ENCODE results near the gene PKD1. TPM values are rescaled to one million over a fixed set of nuclear protein-coding genes. Genes with fewer than 3 reads are reported as not detected.

Gene PKD1
- total RNA-seq, result 138 TPM

- DNase-seq, result peak; percentile 95
Observed at GRCh38 chr16:2135770-2136490, at the start of gene PKD1. Gene PKD1, minus strand, starts transcription at chr16:2135898. Its CDS starts 209 bp downstream, at chr16:2135689.

GRCh38 chr16:2184962-2185361, 49.3 kb upstream of the PKD1 start:
- no peak for DNase-seq

GRCh38 chr16:2184346-2184745, 48.6 kb upstream of the PKD1 start:
- no peak for DNase-seq

GRCh38 chr16:2183671-2184070, 48.0 kb upstream of the PKD1 start:
- DNase-seq, result no peak

GRCh38 chr16:2181952-2182351, 46.3 kb upstream of the PKD1 start:
- no peak for DNase-seq

- DNase-seq, result no peak
Observed at GRCh38 chr16:2180962-2181923, 45.5 kb upstream of the PKD1 start.

- DNase-seq, result no peak
Observed at GRCh38 chr16:2180461-2180860, 44.8 kb upstream of the PKD1 start.

GRCh38 chr16:2179576-2179975, 43.9 kb upstream of the PKD1 start:
- no peak for DNase-seq

- DNase-seq, result no peak
Observed at GRCh38 chr16:2179107-2179501, 43.4 kb upstream of the PKD1 start.

- DNase-seq, result peak; percentile 57
Observed at GRCh38 chr16:2178321-2179106, 42.8 kb upstream of the PKD1 start.

- DNase-seq, result no peak
Observed at GRCh38 chr16:2177561-2177960, 41.9 kb upstream of the PKD1 start.

GRCh38 chr16:2177101-2177500, 41.4 kb upstream of the PKD1 start:
- no peak for DNase-seq

- no peak for DNase-seq
Observed at GRCh38 chr16:2176047-2176446, 40.3 kb upstream of the PKD1 start.

GRCh38 chr16:2175454-2175853, 39.8 kb upstream of the PKD1 start:
- no peak for DNase-seq

GRCh38 chr16:2174396-2175131, 38.9 kb upstream of the PKD1 start:
- DNase-seq, result no peak

- no peak for DNase-seq
Observed at GRCh38 chr16:2173916-2174315, 38.2 kb upstream of the PKD1 start.

GRCh38 chr16:2173366-2173765, 37.7 kb upstream of the PKD1 start:
- no peak for DNase-seq

GRCh38 chr16:2172688-2173335, 37.1 kb upstream of the PKD1 start:
- DNase-seq, result no peak

- DNase-seq, result no peak
Observed at GRCh38 chr16:2171601-2172178, 36.0 kb upstream of the PKD1 start.

GRCh38 chr16:2170587-2171435, 35.1 kb upstream of the PKD1 start:
- no peak for DNase-seq

Measured in tongue (tissue), 2 donors.